Gastrocnemius medialis (tissue), 4 donors: ENCODE results near the gene P2RX4. TPM values are rescaled to one million over a fixed set of nuclear protein-coding genes. Genes with fewer than 3 reads are reported as not detected.

ENCODE experiments used
- ATAC-seq, 2 donors: fragments of 150-250 bp; one replicate each; pipeline ENCODE4 v1.9.1; 2016
- DNase-seq, 2 donors: peaks; one replicate each; pipeline ENCODE4 v3.0.0-alpha.2; 2019
- H3K27ac ChIP-seq, 4 donors: fragments of 200-600 bp; sonication (generic); 1 replicate in 1 of 4; 2 replicates in 3 of 4; pipeline ENCODE4 v1.5.1; 2016 to 2018; ENCODE audit warnings: mild to moderate bottlenecking in 2 of 4, moderate library complexity in 1 of 4
- H3K27me3 ChIP-seq, 3 donors: fragments of 200-600 bp; sonication (generic) in 2 of 3; 1 replicate in 1 of 3; 2 replicates in 2 of 3; pipeline versions ENCODE4 v1.5.1 to v1.6.0; 2016 to 2019; ENCODE audit warnings: mild to moderate bottlenecking in 1 of 3, moderate library complexity in 1 of 3
- H3K36me3 ChIP-seq, 2 donors: fragments of 200-600 bp; sonication (generic) in 1 of 2; one replicate each; pipeline ENCODE4 v1.5.1; 2017 to 2018
- H3K4me1 ChIP-seq, 2 donors: fragments of 200-600 bp; sonication (generic) in 1 of 2; one replicate each; pipeline ENCODE4 v1.5.1; 2016 to 2017; ENCODE audit warnings: mild to moderate bottlenecking in 2 of 2
- H3K4me3 ChIP-seq, 4 donors: fragments of 200-600 bp; sonication (generic) in 3 of 4; 1 replicate in 1 of 4; 2 replicates in 3 of 4; pipeline ENCODE4 v1.5.1; 2016 to 2019; ENCODE audit warnings: mild to moderate bottlenecking in 2 of 4
- H3K9me3 ChIP-seq, 3 donors: fragments of 200-600 bp; sonication (generic) in 2 of 3; 1 replicate in 1 of 3; 2 replicates in 2 of 3; pipeline ENCODE4 v1.5.1; 2016 to 2019
- CTCF ChIP-seq, 5 experiments: fragments of 450-650 bp in 3 of 5; fragments of 200-600 bp in 2 of 5; sonication (generic) in 2 of 5; IDR thresholded peaks in 4 of 5; conservative IDR thresholded peaks in 1 of 5; 1 replicate in 4 of 5; 2 replicates in 1 of 5; pipeline ENCODE4 v1.5.1; 2016 to 2019; ENCODE audit warnings: antibody characterized with exemption in 5 of 5, mild to moderate bottlenecking in 3 of 5, moderate library complexity in 3 of 5
- POLR2A ChIP-seq, 2 donors: fragments of 450-650 bp; IDR thresholded peaks; one replicate each; pipeline ENCODE4 v1.6.1; 2017; ENCODE audit warnings: antibody characterized with exemption in 2 of 2, mild to moderate bottlenecking in 2 of 2, moderate library complexity in 2 of 2
- in situ Hi-C, 4 donors: fragments of 200-750 bp; cut with MboI; loops; one replicate each; pipeline versions ENCODE4 v1.15.0 to v1.8.0; 2017; ENCODE audit warnings: low sequenced_read_pairs in 4 of 4
- intact Hi-C: fragments of 100-400 bp; cut with DNase I; formaldehyde crosslinking; loops from one replicate; pipeline ENCODE4 v1.15.1; 2023; ENCODE audit warnings: low total_unique reads
- total RNA-seq, 4 donors: library from RNA; depleted of rRNA; stranded (reverse); fragments of >200 nt; gene quantifications; one replicate each; pipeline versions ENCODE4 v1.1.0 to v1.2.3, GENCODE V29; 2016

P2RX4 gene
- total RNA-seq, 4 donors from 2014 or later: 3.9 to 7.9 (median 6.1) TPM

DNA sequence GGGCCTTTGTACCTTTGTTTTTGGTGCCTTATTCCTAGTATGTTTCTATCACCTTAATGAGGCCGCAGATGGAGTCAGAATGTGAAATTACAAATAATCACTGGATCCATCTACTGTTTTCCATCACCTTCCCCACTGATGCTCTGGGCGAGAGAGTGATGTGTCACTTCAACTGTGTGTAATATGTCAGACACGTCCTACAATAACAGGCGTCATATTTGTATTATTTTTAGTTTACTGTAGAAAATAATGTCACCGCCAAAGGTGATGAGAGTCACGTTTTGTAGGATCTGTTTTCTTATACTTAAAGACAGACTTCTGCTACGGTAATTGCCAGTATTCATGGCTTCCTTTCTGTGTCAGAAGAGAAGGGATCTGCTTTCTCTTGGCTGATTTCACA, 22.4 kb upstream of the P2RX4 start:
- no peaks in the 10 kb centered on the region for H3K9me3 ChIP-seq
- ATAC-seq (no peak), DNase-seq (no peak)
- intact Hi-C loops (no loop called here), in situ Hi-C loops (no loop called here)
- H3K27ac ChIP-seq: no peak overlapping the region
- no peaks in the 10 kb centered on the region for H3K27me3 ChIP-seq
- no peak overlapping the region for H3K4me3 ChIP-seq
- H3K4me1 ChIP-seq: no peaks in the 10 kb centered on the region
- no peaks in the 10 kb centered on the region for H3K36me3 ChIP-seq
- TF ChIP-seq POLR2A (IDR thresholded peaks at IDR 0.05): no peak
- no peak for TF ChIP-seq CTCF (IDR thresholded peaks at IDR 0.05 in 4 of 5, conservative IDR thresholded peaks at IDR 0.05 in 1 of 5)

DNA sequence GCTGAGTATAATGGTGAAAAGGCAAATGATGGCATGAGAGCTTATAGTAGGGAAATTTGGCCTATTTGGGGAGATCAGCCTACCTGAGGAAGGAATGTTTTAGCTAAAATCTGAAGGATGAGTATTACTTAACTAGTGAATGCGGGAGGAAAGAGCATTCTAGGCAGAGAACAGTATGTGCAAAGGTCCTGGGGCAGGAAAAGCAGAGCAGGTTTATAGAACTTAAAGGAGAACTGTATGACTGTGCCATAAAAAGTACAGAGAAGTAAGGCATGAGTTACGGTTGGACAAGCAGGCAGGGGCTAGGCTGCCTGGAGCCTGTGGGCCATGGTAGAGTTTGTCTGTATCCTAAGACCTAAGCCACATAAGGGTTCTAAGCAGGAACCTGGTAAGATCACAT, 21.7 kb upstream of the P2RX4 start:
- TF ChIP-seq CTCF (IDR thresholded peaks at IDR 0.05 in 4 of 5, conservative IDR thresholded peaks at IDR 0.05 in 1 of 5): no peak
- no peak for TF ChIP-seq POLR2A (IDR thresholded peaks at IDR 0.05)
- no peaks in the 10 kb centered on the region for H3K36me3 ChIP-seq
- DNase-seq (no peak), ATAC-seq (no peak)
- no peak overlapping the region for H3K27ac ChIP-seq
- H3K27me3 ChIP-seq: no peaks in the 10 kb centered on the region
- no peaks in the 10 kb centered on the region for H3K4me1 ChIP-seq
- H3K4me3 ChIP-seq: no peak overlapping the region
- in situ Hi-C loops: no loop called here
- intact Hi-C loops: no loop called here
- no peaks in the 10 kb centered on the region for H3K9me3 ChIP-seq

GRCh38 chr12:121189131-121189530, 20.8 kb upstream of the P2RX4 start:
- Histone ChIP-seq H3K36me3 (no peaks in the 10 kb centered on the region), H3K27ac (no peak overlapping the region), H3K4me3 (no peak overlapping the region), H3K27me3 (no peaks in the 10 kb centered on the region), H3K4me1 (no peaks in the 10 kb centered on the region), H3K9me3 (no peaks in the 10 kb centered on the region)
- no peak for ATAC-seq
- no peak for DNase-seq
- TF ChIP-seq CTCF (IDR thresholded peaks at IDR 0.05 in 4 of 5, conservative IDR thresholded peaks at IDR 0.05 in 1 of 5) (no peak), POLR2A (IDR thresholded peaks at IDR 0.05) (no peak)
- in situ Hi-C loops (no loop called here), intact Hi-C loops (no loop called here)

DNA sequence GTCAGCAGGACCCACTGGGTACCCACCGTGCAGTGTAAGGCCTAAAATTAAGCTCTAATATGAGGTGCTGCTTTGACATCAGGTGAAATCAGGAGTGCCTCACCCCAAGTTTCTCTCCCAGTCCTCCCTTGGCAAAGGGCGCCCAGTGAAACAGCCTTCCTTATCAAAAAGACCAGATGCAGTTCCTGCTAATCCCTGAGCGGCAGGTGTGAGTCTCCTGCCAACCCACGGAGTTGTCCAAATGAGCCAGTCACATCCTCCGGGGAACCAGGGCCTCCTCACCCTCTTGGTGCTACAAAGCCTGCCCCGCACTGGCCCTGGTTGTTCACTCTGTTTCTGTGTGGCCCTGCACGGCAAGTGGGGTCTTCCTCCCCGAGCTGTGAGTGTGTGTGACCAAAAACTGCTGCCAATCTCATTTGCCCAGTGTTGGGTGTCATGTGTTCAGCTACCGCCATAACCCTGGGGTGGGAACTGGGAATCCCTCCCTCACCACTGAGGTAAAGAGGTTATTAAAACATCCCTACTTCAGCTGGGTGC, 20.2 kb upstream of the P2RX4 start:
- in situ Hi-C loops: no loop called here
- TF ChIP-seq CTCF (IDR thresholded peaks at IDR 0.05 in 4 of 5, conservative IDR thresholded peaks at IDR 0.05 in 1 of 5) (no peak), POLR2A (IDR thresholded peaks at IDR 0.05) (no peak)
- no peak overlapping the region for H3K4me3 ChIP-seq
- ATAC-seq (no peak), DNase-seq (no peak)
- H3K36me3 ChIP-seq: no peaks in the 10 kb centered on the region
- no peaks in the 10 kb centered on the region for H3K27me3 ChIP-seq
- no peaks in the 10 kb centered on the region for H3K9me3 ChIP-seq
- intact Hi-C loops: no loop called here
- no peaks in the 10 kb centered on the region for H3K4me1 ChIP-seq
- H3K27ac ChIP-seq: no peak overlapping the region

DNA sequence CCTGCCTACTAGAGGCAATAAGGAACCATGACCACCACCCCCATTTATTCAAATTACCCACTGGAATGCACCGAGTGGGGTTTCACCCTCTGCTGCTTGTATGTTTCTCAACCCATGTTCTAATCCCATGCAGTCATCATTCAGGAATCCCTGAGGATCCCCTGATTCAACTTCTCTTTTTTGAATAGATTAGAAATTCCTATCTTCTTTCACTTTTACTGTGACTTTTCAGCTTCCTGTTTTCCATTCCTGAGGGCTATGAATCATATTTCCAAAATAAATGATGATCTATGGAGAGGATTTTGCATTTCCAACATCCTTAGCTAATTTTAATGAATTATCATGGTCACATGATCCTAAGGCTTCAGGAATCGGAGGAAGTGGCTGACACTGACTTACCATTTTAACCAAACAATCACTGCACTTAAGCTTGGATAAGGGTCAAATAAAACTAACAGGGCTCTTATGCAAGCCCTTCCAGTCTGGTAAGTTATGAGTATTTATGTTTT, 19.4 kb upstream of the P2RX4 start:
- no peak overlapping the region for H3K4me3 ChIP-seq
- intact Hi-C loops (no loop called here), in situ Hi-C loops (no loop called here)
- DNase-seq: no peak
- H3K27me3 ChIP-seq: no peaks in the 10 kb centered on the region
- TF ChIP-seq POLR2A (IDR thresholded peaks at IDR 0.05) (no peak), CTCF (IDR thresholded peaks at IDR 0.05 in 4 of 5, conservative IDR thresholded peaks at IDR 0.05 in 1 of 5) (no peak)
- H3K27ac ChIP-seq: no peak overlapping the region
- no peak for ATAC-seq
- H3K36me3 ChIP-seq: no peaks in the 10 kb centered on the region
- no peaks in the 10 kb centered on the region for H3K9me3 ChIP-seq
- H3K4me1 ChIP-seq: no peaks in the 10 kb centered on the region
